H7 (cell line): ENCODE data around the gene NR2E3. TPM values are rescaled to one million over a fixed set of nuclear protein-coding genes. Genes with fewer than 3 reads are reported as not detected.

Experiments used
- DNase-seq: peaks from one replicate; pipeline ENCODE4 v3.0.0; 2012
- H3K27me3 ChIP-seq: 2 replicates; pipeline ENCODE4 v1.6.0; 2011; ENCODE audit warnings: mild to moderate bottlenecking, low read length; ENCODE audit not compliant: control insufficient read depth, insufficient read depth
- H3K36me3 ChIP-seq: replicated peaks from 2 replicates; pipeline ENCODE4 v1.5.1; 2011; ENCODE audit warnings: low read length; ENCODE audit not compliant: control insufficient read depth, insufficient read depth
- H3K4me3 ChIP-seq: 2 replicates; pipeline ENCODE4 v1.5.1; 2011; ENCODE audit warnings: low read depth, mild to moderate bottlenecking, control low read depth, low read length, moderate library complexity; ENCODE audit not compliant: insufficient read depth
- total RNA-seq: library from RNA; depleted of rRNA; stranded (reverse); fragments of >200 nt; shearing (Covaris generic); gene quantifications from 2 replicates; pipeline ENCODE4 v1.2.3, GENCODE V29; 2014

The NR2E3 gene
- total RNA-seq, 1 experiment from 2014 or later = 0.14 TPM

DNA sequence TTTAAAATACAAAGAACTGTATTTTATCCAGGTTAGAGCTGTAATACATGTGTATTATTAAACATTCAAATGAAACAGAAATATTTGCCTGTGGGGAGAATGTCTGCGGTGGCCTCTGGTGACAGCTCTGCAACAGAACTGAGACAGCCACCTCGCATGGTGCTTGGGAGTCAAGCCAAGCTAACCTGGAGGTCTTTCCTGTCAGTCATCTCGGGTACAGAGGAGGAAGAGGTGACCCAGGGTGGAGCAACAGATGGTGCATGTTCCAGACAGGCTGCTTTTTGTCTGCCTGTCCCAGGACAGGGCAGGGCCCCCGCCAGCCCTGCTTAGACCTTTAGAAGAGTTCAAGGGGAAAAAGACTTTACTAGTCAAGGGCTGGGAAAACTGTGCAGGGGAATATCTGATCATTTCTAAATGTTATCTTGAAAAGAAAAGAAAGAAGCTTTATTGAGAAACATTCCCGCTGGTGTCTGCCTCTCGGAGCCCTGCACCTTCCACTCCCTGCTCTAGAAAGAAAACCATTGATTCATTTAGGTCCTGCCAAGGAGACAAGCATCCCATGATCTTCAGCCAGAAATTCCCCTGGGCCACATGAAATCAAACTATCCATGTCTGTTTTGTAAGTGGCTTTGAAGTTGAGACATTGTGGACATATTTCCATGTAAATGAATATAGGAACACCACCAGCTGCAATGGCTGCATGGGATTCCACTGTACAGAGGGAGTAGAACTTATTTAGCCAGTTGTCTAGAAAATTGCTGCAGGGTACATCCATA is 5.5 kb upstream of the NR2E3 start:
- DNase-seq = no peak
- Histone ChIP-seq H3K4me3 (no peak overlapping the region), H3K36me3 (no peaks in the 10 kb centered on the region), H3K27me3 (no peaks in the 10 kb centered on the region; the same call in 1 of the 2 replicates)

DNA sequence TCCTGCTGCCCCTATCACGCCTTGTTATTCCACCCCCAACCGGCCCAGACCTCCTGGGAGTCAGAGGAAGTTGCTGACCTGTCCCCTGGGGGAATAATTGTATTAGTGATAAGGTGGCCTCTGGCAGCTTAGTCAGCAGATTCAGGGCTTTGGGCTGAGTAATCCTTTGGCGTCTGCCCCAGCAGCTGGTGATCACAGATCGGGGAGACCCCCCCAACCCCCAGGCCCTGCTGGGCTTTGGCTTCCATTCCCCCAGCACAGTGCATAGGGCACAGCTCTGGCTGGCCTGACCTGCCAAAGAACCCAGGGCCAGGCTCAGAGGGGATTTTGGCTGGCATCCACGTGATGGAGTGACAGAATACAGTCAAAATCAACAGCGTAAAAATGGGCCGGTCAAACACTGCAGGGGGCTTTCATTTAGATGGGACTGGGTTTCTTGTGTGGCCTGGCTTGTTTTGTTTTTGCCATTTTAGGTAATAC is 3.9 kb upstream of the NR2E3 start:
- DNase-seq = peak; percentile 56
- H3K27me3 ChIP-seq = no peaks in the 10 kb centered on the region; the same call in 1 of the 2 replicates
- no peak overlapping the region for H3K4me3 ChIP-seq
- no peaks in the 10 kb centered on the region for H3K36me3 ChIP-seq

DNA sequence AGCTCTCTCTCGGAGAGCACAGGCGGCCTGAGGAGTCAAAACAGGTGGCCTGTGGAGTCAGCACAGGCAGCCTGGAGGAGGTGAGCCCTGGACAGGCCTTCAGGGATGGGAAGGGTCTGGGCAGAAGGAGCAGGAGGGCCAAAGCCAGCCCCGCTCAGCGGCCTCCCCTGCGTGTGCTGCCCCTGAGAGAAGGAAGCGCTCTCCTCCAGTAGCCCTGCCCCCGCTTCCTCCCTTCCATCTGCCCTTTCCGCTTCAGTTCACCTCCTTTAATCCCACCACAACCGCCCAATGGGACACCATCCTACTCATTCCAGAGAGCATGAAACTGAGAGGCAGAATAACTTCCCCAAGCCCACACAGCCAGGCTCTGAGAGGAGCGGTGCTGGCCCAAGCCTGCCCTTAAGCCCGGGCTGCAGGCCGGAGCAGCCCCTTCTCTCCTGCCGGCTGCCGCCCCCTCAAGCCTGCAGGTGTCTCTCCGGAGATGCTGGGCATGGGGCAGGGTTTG is 3.2 kb upstream of the NR2E3 start:
- DNase-seq = peak; percentile 82
- peak overlapping the region; percentile 31 for H3K4me3 ChIP-seq
- no peaks in the 10 kb centered on the region for H3K36me3 ChIP-seq
- H3K27me3 ChIP-seq = no peaks in the 10 kb centered on the region; the same call in 1 of the 2 replicates

DNA sequence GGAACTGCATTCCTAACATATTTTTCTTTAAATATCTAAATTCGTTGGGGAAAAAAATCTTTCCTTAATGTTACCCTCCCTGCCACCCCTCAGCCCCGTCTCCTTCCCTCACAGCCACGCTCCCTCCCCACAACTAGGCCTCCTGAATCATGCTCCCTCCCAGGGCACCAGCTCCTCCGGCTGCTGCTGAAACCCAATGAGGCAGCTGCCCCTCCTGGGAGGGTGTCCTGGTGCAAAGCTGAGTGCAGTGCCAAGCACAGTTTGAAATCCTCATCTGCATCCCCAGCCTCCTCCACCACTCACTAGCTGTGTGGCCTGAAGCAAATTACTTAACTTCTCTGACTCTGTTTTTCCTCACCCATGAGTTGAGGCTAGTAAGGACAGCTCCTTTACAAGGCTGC is 2.7 kb upstream of the NR2E3 start:
- no peaks in the 10 kb centered on the region; the same call in 1 of the 2 replicates for H3K27me3 ChIP-seq
- DNase-seq = peak; percentile 74
- no peaks in the 10 kb centered on the region for H3K36me3 ChIP-seq
- peak overlapping the region; percentile 31; the same call in 1 of the 2 replicates for H3K4me3 ChIP-seq

DNA sequence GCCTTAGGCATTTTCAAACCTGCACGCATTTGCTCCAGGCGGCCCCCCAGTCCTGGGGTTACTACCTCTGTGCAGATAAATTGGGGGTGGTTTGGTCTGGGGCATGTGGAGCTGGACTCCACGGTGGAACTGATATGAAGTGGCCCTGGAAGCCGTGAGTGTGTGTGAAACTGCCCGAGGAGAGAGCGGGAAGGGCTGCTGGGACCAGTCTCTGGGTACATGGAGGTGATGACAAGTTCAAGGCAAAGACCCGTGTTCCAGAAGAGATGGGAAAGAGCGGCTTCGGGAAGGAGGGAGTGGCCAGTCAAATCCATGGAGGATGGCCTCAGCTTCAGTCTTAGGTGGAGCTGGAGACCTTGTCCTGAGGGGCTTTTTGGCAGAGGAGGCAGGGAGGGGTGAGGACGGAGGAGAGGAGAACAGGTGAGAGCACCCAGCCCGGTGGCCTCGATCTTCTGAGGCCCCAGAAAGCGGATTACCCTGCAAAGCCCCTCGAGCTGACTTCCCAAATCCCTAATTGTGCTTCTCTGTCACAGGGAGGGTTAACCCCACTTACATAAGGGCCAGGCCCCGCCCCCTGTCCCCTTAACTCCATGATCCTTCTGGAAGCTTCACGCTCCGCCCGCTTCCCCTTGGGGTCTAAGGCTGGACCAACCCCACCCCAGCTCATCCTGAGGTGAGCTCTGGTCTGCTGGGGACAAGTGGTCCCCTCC is 1.9 kb upstream of the NR2E3 start:
- H3K4me3 ChIP-seq = no peak overlapping the region
- H3K36me3 ChIP-seq = no peaks in the 10 kb centered on the region
- peak; percentile 37 for DNase-seq
- H3K27me3 ChIP-seq = no peaks in the 10 kb centered on the region; the same call in 1 of the 2 replicates

- H3K27me3 ChIP-seq = no peaks in the 10 kb centered on the region; the same call in 1 of the 2 replicates
- H3K36me3 ChIP-seq = no peaks in the 10 kb centered on the region
- no peak overlapping the region for H3K4me3 ChIP-seq
- peak; percentile 46 for DNase-seq
Measured at GRCh38 chr15:71809346-71809745, 1.0 kb upstream of the NR2E3 start.

DNA sequence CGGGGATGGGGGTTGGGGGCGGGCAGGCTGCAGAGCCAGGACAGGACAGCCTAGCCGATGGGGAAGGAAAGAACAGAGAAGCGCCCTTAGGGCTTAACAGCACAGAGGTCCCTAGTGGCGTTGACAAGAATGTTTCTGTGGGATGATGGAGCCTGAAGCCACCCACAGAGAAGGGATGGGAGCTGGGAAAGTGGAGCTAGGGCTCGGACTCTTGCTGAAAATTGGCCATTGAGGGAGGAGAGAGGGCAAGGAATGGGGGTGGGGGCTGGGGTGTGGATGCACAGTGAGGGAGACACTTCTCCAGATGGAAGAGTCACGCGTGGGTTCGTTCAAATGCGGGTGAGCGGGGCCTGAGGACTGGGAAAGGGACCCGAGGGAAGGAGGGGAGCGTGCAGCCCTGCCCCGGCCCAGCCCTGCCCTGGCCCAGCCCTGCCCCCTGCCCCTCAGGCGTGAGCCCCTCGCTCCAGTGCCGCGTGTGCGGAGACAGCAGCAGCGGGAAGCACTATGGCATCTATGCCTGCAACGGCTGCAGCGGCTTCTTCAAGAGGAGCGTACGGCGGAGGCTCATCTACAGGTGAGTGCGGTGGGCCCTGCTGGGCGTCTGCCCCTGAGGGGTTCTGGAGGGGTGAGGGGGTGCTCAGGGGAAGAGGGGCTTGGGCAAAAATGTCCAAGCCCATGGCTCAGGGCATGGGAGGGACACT is 832 bp downstream of the NR2E3 start:
- peak; percentile 69 for DNase-seq
- Histone ChIP-seq H3K36me3 (no peaks in the 10 kb centered on the region), H3K27me3 (no peaks in the 10 kb centered on the region; the same call in 1 of the 2 replicates), H3K4me3 (no peak overlapping the region)

DNA sequence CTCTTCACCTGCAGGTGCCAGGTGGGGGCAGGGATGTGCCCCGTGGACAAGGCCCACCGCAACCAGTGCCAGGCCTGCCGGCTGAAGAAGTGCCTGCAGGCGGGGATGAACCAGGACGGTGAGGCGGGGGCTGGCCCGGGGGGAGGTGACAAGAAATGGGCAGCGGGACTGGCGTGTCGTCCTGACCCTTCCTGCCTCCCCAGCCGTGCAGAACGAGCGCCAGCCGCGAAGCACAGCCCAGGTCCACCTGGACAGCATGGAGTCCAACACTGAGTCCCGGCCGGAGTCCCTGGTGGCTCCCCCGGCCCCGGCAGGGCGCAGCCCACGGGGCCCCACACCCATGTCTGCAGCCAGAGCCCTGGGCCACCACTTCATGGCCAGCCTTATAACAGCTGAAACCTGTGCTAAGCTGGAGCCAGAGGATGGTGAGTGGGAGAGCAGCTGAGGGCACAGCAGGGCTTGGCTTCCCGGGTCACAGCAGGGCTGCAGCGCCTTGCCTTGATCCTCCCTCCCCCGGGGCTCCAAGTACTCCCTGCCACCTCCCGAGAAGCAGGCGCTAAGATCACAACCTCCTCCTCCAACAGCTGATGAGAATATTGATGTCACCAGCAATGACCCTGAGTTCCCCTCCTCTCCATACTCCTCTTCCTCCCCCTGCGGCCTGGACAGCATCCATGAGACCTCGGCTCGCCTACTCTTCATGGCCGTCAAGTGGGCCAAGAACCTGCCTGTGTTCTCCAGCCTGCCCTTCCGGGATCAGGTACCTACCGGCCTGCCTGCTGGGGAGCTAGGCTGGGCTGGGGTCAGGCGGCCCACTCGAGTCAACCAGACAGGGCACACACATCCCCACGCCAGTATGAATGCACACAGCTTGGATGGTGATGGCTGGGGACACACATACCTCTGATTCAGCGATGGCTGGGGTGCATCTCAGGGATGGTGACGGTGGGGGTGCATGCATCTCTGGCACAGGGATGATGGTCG is 1.7 kb downstream of the NR2E3 start:
- DNase-seq = peak; percentile 40
- Histone ChIP-seq H3K4me3 (no peak overlapping the region), H3K27me3 (no peaks in the 10 kb centered on the region; the same call in 1 of the 2 replicates), H3K36me3 (no peaks in the 10 kb centered on the region)

DNA sequence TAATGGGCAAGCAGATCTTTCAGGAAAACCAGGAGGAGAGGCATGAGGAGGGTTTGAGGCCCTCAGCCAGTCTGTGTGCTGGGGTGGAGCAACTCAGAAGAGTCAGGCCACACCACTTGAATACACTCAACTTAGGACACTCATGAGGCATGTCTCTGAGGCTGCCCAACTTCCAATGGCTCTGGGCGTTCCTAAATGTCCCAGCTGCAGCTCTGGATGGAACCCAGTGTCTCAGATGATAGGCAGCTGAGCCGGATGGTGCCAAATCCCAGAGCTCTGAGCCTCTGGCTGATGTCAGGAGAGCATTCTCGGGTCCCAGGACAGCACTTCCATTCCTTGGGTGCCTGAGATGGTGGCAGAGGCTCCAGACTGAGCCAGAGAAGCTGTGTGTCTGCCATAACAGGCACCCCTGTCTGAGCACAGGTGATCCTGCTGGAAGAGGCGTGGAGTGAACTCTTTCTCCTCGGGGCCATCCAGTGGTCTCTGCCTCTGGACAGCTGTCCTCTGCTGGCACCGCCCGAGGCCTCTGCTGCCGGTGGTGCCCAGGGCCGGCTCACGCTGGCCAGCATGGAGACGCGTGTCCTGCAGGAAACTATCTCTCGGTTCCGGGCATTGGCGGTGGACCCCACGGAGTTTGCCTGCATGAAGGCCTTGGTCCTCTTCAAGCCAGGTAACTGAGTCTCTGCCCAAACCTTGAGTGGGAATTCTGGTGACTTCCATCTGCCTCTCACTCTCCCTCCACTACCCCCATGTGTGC is 2.8 kb downstream of the NR2E3 start:
- peak; percentile 39 for DNase-seq
- Histone ChIP-seq H3K36me3 (no peaks in the 10 kb centered on the region), H3K27me3 (no peaks in the 10 kb centered on the region; the same call in 1 of the 2 replicates), H3K4me3 (no peak overlapping the region)

DNA sequence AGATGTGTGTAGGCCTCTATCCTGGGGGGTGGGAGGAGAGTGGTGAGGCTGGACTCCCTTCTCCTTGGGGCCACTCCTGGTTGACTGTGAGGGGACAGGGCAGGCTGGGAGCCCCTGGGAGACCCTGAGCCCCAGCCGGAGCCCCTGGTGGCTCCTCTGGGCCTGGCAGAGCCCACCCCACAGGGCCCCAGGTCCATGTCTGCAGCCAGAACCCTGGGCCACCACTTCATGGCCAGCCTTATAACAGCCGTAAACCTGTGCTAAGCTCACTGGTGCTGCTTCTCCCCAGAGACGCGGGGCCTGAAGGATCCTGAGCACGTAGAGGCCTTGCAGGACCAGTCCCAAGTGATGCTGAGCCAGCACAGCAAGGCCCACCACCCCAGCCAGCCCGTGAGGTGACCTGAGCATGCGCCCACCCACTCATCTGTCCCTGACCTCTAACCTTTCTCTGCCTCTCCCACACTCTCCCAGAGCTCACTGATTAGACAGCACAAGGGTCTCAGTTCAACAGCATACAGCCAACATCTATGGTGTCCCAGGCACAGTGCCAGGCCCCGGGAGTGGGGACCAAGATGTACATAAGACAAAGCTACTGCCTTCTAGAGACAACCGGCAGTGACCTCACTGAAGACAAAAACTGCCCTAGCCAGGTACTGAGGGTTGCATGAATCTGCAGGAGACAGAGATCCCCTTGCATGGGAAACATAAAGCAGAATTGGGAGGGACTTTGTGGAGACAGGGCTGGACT is 3.5 kb downstream of the NR2E3 start:
- H3K4me3 ChIP-seq = no peak overlapping the region
- no peaks in the 10 kb centered on the region for H3K27me3 ChIP-seq
- no peaks in the 10 kb centered on the region for H3K36me3 ChIP-seq
- no peak for DNase-seq

GRCh38 chr15:71815301-71815700 is 4.9 kb downstream of the NR2E3 start:
- Histone ChIP-seq H3K36me3 (no peaks in the 10 kb centered on the region), H3K27me3 (no peaks in the 10 kb centered on the region), H3K4me3 (no peak overlapping the region)
- DNase-seq = no peak

GRCh38 chr15:71817351-71817750 is 7.0 kb downstream of the NR2E3 start:
- DNase-seq = no peak
- H3K27me3 ChIP-seq = no peaks in the 10 kb centered on the region
- no peak overlapping the region for H3K4me3 ChIP-seq
- no peaks in the 10 kb centered on the region for H3K36me3 ChIP-seq
